ENCODE results near the gene PARD6G. TPM values are rescaled to one million over a fixed set of nuclear protein-coding genes. Genes with fewer than 3 reads are reported as not detected.

Gene PARD6G
- total and polyA plus RNA-seq, 10 of the 15 experiments (the other 5 are each of a cell fraction or from before 2014, with no cell fraction given) = 0.20 to 2.0 (median 0.60) TPM

DNA sequence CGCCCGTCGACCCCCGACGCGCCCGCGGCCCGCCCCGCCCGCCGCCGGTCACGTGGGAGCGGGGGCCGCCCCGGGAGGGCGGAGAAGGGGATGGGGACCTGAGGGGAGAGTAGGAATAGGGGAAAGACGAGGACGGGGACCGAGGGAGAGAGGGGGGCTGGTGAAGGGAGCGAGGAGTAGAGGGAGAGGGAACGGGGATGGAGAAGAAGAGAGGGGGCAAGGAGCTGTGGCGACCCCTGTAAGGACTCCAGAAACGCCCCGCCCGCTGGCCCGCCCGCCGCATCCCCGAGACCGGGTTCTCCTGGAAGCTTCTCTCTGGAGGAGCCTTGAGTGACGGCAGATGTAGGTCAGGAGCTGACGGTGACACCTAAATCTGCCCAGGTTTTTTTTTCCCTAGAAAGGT lies 137.6 kb downstream of the PARD6G start:
- in situ Hi-C loops (cut with MboI) (no loop called here), intact Hi-C loops (cut with micrococcal nuclease; ENCODE audit: unreplicated experiment) (loop anchor here (2.0 to 5.0 kb wide), 2 partner anchors 147 to 431 kb away; partner anchors contain the start of genes CTDP1 and HSBP1L1)
- RAD21 ChIA-PET (ENCODE audit: unreplicated experiment) = interaction anchor here (0.8 to 1.0 kb wide), 2 partner anchors 146 to 735 kb away, joined by 3 read pairs; no protein-coding TSS in a partner anchor
- Histone ChIP-seq H3K27ac (ENCODE audit: control insufficient read depth, insufficient read depth) (peak overlapping the region; percentile 35; the same call in 1 of the 2 replicates), H3K27me3 (replicated peaks in 1 of 2; ENCODE audit: control insufficient read depth in 2 of 2, insufficient read depth in 2 of 2, low read length in 1 of 2) (no peaks in the 10 kb centered on the region), H3K9me3 (replicated peaks; ENCODE audit: control insufficient read depth, insufficient read depth, low read length) (no peaks in the 10 kb centered on the region), H3K4me3 (peak overlapping the region; percentile 83), H3K9ac (ENCODE audit: control insufficient read depth, insufficient read depth, low read length) (peak overlapping the region; percentile 79), H3K4me1 (ENCODE audit: control insufficient read depth, insufficient read depth, low read length) (peaks cover 19% of the 10 kb centered on the region), H2AFZ (ENCODE audit: control insufficient read depth, low read depth, low read length) (peak overlapping the region; percentile 58), H4K20me1 (ENCODE audit: control insufficient read depth, insufficient read depth) (no peaks in the 10 kb centered on the region), H3K36me3 (ENCODE audit: control insufficient read depth in 2 of 2, insufficient read depth in 2 of 2, low read length in 1 of 2) (no peaks in the 10 kb centered on the region), H3K4me2 (ENCODE audit: control insufficient read depth, insufficient read depth) (peak overlapping the region; percentile 56), H3K79me2 (ENCODE audit: control insufficient read depth, insufficient read depth, low read length) (peaks cover 46% of the 10 kb centered on the region)
- BruUV-seq (replicated peaks) = no TSS peak
- POLR2A ChIA-PET = interaction anchor here (0.8 kb wide), 1 partner anchor 34 kb away, joined by 3 read pairs; no protein-coding TSS in a partner anchor
- 0% methylated on average over 17 of the region's 34 CpGs for WGBS (ENCODE audit: insufficient coverage, insufficient replicate concordance, low lambda C conversion rate, missing lambda C conversion rate)
- ATAC-seq (peak; percentile 11; the same call in 1 of the 3 replicates), FAIRE-seq (no peak), DNase-seq (ENCODE audit: low read depth, low spot score) (no peak)
- CTCF ChIA-PET = interaction anchor here (0.6 kb wide), 1 partner anchor 87 kb away, joined by 3 read pairs; no protein-coding TSS in a partner anchor
- SMC1A ChIA-PET (ENCODE audit: uncharacterized antibody, unreplicated experiment) = interaction anchor here (0.9 kb wide), 2 partner anchors 35 to 124 kb away, joined by 3 read pairs; no protein-coding TSS in a partner anchor
- no peak for TF ChIP-seq MYB (IDR thresholded peaks at IDR 0.05; ENCODE audit: borderline replicate concordance, low read depth, low read length)
- no peak for TF ChIP-seq SIN3A (IDR thresholded peaks at IDR 0.05; ENCODE audit: low read depth, low read length)
- TF ChIP-seq RB1 (IDR thresholded peaks at IDR 0.05; ENCODE audit: borderline replicate concordance) = no peak
- no peak for TF ChIP-seq CBX3 (IDR thresholded peaks at IDR 0.05; ENCODE audit: borderline replicate concordance, low read depth)
- TF ChIP-seq, protein P1, sequence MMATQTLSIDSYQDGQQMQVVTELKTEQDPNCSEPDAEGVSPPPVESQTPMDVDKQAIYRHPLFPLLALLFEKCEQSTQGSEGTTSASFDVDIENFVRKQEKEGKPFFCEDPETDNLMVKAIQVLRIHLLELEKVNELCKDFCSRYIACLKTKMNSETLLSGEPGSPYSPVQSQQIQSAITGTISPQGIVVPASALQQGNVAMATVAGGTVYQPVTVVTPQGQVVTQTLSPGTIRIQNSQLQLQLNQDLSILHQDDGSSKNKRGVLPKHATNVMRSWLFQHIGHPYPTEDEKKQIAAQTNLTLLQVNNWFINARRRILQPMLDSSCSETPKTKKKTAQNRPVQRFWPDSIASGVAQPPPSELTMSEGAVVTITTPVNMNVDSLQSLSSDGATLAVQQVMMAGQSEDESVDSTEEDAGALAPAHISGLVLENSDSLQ (IDR thresholded peaks at IDR 0.05) = peak; percentile 51
- TF ChIP-seq CHD4 (IDR thresholded peaks at IDR 0.05) = no peak
- TF ChIP-seq ELK1 (IDR thresholded peaks at IDR 0.05; ENCODE audit: low read depth, low read length) = no peak
- no peak for TF ChIP-seq SREBF2 (IDR thresholded peaks at IDR 0.05; ENCODE audit: low read length)
- TF ChIP-seq HDAC2 (IDR thresholded peaks at IDR 0.05) = no peak
- TF ChIP-seq, protein P2, sequence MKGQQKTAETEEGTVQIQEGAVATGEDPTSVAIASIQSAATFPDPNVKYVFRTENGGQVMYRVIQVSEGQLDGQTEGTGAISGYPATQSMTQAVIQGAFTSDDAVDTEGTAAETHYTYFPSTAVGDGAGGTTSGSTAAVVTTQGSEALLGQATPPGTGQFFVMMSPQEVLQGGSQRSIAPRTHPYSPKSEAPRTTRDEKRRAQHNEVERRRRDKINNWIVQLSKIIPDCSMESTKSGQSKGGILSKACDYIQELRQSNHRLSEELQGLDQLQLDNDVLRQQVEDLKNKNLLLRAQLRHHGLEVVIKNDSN (IDR thresholded peaks at IDR 0.05; ENCODE audit: borderline replicate concordance, extremely low read length, insufficient read depth, low read depth, low read length) = peak; percentile 84
- no peak for TF ChIP-seq NBN (IDR thresholded peaks at IDR 0.05)
- TF ChIP-seq, protein P3, sequence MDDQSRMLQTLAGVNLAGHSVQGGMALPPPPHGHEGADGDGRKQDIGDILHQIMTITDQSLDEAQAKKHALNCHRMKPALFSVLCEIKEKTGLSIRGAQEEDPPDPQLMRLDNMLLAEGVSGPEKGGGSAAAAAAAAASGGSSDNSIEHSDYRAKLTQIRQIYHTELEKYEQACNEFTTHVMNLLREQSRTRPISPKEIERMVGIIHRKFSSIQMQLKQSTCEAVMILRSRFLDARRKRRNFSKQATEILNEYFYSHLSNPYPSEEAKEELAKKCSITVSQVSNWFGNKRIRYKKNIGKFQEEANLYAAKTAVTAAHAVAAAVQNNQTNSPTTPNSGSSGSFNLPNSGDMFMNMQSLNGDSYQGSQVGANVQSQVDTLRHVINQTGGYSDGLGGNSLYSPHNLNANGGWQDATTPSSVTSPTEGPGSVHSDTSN (IDR thresholded peaks at IDR 0.05; ENCODE audit: insufficient replicate concordance, low read depth, low read length) = peak; percentile 26
- 0 out of 2 replicates have a peak, but pooled peaks have one; percentile 17 for TF ChIP-seq IKZF1 (conservative IDR thresholded peaks at IDR 0.05)
- no peak for TF ChIP-seq CEBPZ (IDR thresholded peaks at IDR 0.05; ENCODE audit: low read depth, low read length)

Data from GM12878 (cell line).